Measurements from ENCODE around the gene STX3. TPM values are rescaled to one million over a fixed set of nuclear protein-coding genes. Genes with fewer than 3 reads are reported as not detected.

Gene STX3
- total and polyA plus RNA-seq, 2 experiments from 2014 or later: 19.0 to 65.5 TPM

DNA sequence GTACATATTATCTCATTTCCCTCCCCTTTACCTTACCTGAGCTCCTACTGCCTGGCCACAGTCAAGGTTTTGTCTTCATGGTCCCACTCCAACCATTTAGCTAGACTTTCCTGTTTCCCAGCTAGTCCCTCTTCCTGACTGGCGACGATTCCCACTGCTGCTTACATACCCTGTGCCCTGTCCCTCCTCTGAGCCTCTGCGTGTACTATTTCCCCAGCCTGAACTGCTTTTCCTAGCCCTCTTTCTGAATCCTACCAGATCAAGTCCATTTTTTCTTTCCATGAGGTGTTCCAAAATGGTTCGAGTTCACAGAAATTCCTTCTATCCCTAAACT lies 32.0 kb downstream of the STX3 start:
- H3K9me3 Mint-ChIP-seq: peaks cover 10% of the 10 kb centered on the region; the same call in 2 of the 3 replicates
- Histone ChIP-seq H2AFZ (no peak overlapping the region), H3K79me2 (replicated peaks; ENCODE audit: insufficient read depth) (peaks cover 4% of the 10 kb centered on the region; the same call in 1 of the 2 replicates), H3F3A (replicated peaks; ENCODE audit: low read depth) (no peaks in the 10 kb centered on the region), H3K27ac (ENCODE audit: low read depth) (no peak overlapping the region), H4K20me1 (replicated peaks; ENCODE audit: insufficient read depth) (0 out of 2 replicates have a peak, but pooled peaks cover 3% of the 10 kb centered on the region), H3K36me3 (ENCODE audit: insufficient read depth) (peaks cover 28% of the 10 kb centered on the region), H3K27me3 (ENCODE audit: insufficient read depth) (no peaks in the 10 kb centered on the region), H3K9me2 (ENCODE audit: insufficient read depth) (no peaks in the 10 kb centered on the region; the same call in 1 of the 2 replicates), H3K4me1 (ENCODE audit: insufficient read depth) (no peaks in the 10 kb centered on the region), H3K4me3 (no peak overlapping the region), H3K4me2 (no peak overlapping the region)
- peaks cover 65% of the 10 kb centered on the region for H3K36me3 Mint-ChIP-seq (ENCODE audit: low read depth)
- TF ChIP-seq NANOG (IDR thresholded peaks at IDR 0.05; ENCODE audit: borderline replicate concordance) (no peak), EZH2phosphoT487 (IDR thresholded peaks at IDR 0.05; ENCODE audit: unreplicated experiment) (no peak), EZH2 (IDR thresholded peaks at IDR 0.05; ENCODE audit: low read depth, unreplicated experiment) (no peak), ZNF114 (CRISPR knock-in tag; IDR thresholded peaks at IDR 0.05) (no peak), ZNF331 (CRISPR knock-in tag; IDR thresholded peaks at IDR 0.05; ENCODE audit: low read depth) (no peak), POLR2AphosphoS5 (IDR thresholded peaks at IDR 0.05; ENCODE audit: low read depth) (no peak), STAT1 (IDR thresholded peaks at IDR 0.05; ENCODE audit: unreplicated experiment) (no peak), JUNB (IDR thresholded peaks at IDR 0.05; ENCODE audit: unreplicated experiment) (no peak), CREB1 (CRISPR knock-in tag; IDR thresholded peaks at IDR 0.05; ENCODE audit: low read depth) (no peak)
- TF ChIP-seq, protein P1, sequence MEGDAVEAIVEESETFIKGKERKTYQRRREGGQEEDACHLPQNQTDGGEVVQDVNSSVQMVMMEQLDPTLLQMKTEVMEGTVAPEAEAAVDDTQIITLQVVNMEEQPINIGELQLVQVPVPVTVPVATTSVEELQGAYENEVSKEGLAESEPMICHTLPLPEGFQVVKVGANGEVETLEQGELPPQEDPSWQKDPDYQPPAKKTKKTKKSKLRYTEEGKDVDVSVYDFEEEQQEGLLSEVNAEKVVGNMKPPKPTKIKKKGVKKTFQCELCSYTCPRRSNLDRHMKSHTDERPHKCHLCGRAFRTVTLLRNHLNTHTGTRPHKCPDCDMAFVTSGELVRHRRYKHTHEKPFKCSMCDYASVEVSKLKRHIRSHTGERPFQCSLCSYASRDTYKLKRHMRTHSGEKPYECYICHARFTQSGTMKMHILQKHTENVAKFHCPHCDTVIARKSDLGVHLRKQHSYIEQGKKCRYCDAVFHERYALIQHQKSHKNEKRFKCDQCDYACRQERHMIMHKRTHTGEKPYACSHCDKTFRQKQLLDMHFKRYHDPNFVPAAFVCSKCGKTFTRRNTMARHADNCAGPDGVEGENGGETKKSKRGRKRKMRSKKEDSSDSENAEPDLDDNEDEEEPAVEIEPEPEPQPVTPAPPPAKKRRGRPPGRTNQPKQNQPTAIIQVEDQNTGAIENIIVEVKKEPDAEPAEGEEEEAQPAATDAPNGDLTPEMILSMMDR (conservative IDR thresholded peaks at IDR 0.05; ENCODE audit: low read depth in 2 of 2): no peak
- TF ChIP-seq, protein P2, sequence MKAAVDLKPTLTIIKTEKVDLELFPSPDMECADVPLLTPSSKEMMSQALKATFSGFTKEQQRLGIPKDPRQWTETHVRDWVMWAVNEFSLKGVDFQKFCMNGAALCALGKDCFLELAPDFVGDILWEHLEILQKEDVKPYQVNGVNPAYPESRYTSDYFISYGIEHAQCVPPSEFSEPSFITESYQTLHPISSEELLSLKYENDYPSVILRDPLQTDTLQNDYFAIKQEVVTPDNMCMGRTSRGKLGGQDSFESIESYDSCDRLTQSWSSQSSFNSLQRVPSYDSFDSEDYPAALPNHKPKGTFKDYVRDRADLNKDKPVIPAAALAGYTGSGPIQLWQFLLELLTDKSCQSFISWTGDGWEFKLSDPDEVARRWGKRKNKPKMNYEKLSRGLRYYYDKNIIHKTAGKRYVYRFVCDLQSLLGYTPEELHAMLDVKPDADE (IDR thresholded peaks at IDR 0.05): no peak
- TF ChIP-seq, protein P3, sequence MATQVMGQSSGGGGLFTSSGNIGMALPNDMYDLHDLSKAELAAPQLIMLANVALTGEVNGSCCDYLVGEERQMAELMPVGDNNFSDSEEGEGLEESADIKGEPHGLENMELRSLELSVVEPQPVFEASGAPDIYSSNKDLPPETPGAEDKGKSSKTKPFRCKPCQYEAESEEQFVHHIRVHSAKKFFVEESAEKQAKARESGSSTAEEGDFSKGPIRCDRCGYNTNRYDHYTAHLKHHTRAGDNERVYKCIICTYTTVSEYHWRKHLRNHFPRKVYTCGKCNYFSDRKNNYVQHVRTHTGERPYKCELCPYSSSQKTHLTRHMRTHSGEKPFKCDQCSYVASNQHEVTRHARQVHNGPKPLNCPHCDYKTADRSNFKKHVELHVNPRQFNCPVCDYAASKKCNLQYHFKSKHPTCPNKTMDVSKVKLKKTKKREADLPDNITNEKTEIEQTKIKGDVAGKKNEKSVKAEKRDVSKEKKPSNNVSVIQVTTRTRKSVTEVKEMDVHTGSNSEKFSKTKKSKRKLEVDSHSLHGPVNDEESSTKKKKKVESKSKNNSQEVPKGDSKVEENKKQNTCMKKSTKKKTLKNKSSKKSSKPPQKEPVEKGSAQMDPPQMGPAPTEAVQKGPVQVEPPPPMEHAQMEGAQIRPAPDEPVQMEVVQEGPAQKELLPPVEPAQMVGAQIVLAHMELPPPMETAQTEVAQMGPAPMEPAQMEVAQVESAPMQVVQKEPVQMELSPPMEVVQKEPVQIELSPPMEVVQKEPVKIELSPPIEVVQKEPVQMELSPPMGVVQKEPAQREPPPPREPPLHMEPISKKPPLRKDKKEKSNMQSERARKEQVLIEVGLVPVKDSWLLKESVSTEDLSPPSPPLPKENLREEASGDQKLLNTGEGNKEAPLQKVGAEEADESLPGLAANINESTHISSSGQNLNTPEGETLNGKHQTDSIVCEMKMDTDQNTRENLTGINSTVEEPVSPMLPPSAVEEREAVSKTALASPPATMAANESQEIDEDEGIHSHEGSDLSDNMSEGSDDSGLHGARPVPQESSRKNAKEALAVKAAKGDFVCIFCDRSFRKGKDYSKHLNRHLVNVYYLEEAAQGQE (IDR thresholded peaks at IDR 0.05; ENCODE audit: unreplicated experiment): no peak
- TF ChIP-seq, protein P4, sequence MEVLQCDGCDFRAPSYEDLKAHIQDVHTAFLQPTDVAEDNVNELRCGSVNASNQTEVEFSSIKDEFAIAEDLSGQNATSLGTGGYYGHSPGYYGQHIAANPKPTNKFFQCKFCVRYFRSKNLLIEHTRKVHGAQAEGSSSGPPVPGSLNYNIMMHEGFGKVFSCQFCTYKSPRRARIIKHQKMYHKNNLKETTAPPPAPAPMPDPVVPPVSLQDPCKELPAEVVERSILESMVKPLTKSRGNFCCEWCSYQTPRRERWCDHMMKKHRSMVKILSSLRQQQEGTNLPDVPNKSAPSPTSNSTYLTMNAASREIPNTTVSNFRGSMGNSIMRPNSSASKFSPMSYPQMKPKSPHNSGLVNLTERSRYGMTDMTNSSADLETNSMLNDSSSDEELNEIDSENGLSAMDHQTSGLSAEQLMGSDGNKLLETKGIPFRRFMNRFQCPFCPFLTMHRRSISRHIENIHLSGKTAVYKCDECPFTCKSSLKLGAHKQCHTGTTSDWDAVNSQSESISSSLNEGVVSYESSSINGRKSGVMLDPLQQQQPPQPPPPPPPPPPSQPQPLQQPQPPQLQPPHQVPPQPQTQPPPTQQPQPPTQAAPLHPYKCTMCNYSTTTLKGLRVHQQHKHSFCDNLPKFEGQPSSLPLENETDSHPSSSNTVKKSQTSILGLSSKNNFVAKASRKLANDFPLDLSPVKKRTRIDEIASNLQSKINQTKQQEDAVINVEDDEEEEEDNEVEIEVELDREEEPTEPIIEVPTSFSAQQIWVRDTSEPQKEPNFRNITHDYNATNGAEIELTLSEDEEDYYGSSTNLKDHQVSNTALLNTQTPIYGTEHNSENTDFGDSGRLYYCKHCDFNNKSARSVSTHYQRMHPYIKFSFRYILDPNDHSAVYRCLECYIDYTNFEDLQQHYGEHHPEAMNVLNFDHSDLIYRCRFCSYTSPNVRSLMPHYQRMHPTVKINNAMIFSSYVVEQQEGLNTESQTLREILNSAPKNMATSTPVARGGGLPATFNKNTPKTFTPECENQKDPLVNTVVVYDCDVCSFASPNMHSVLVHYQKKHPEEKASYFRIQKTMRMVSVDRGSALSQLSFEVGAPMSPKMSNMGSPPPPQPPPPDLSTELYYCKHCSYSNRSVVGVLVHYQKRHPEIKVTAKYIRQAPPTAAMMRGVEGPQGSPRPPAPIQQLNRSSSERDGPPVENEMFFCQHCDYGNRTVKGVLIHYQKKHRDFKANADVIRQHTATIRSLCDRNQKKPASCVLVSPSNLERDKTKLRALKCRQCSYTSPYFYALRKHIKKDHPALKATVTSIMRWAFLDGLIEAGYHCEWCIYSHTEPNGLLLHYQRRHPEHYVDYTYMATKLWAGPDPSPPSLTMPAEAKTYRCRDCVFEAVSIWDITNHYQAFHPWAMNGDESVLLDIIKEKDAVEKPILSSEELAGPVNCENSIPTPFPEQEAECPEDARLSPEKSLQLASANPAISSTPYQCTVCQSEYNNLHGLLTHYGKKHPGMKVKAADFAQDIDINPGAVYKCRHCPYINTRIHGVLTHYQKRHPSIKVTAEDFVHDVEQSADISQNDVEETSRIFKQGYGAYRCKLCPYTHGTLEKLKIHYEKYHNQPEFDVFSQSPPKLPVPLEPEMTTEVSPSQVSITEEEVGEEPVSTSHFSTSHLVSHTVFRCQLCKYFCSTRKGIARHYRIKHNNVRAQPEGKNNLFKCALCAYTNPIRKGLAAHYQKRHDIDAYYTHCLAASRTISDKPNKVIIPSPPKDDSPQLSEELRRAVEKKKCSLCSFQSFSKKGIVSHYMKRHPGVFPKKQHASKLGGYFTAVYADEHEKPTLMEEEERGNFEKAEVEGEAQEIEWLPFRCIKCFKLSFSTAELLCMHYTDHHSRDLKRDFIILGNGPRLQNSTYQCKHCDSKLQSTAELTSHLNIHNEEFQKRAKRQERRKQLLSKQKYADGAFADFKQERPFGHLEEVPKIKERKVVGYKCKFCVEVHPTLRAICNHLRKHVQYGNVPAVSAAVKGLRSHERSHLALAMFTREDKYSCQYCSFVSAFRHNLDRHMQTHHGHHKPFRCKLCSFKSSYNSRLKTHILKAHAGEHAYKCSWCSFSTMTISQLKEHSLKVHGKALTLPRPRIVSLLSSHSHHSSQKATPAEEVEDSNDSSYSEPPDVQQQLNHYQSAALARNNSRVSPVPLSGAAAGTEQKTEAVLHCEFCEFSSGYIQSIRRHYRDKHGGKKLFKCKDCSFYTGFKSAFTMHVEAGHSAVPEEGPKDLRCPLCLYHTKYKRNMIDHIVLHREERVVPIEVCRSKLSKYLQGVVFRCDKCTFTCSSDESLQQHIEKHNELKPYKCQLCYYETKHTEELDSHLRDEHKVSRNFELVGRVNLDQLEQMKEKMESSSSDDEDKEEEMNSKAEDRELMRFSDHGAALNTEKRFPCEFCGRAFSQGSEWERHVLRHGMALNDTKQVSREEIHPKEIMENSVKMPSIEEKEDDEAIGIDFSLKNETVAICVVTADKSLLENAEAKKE (CRISPR knock-in tag; IDR thresholded peaks at IDR 0.05): no peak
- H3K4me1 Mint-ChIP-seq: no peaks in the 10 kb centered on the region
- H3K27ac Mint-ChIP-seq: no peak overlapping the region
- no peak overlapping the region for H3K4me3 Mint-ChIP-seq
- peaks cover 3% of the 10 kb centered on the region for H3K27me3 Mint-ChIP-seq (ENCODE audit: insufficient read depth, low read depth, poor library complexity)
- DNase-seq (ENCODE audit: low spot score) (no peak), ATAC-seq (no peak)
